ENCODE results near the gene OSBPL5.
"Not testable (repeated sequence)": the region's sequence is repeated elsewhere in the genome, so short reads cannot be mapped to it uniquely, and the experiment has no call there.

The OSBPL5 gene

GRCh38 chr11:3121931-3122774 is 43.0 kb downstream of the OSBPL5 start:
- Histone ChIP-seq H3K4me3 (no peak overlapping the region), H3K27me3 (no peaks in the 10 kb centered on the region), H3K27ac (peak overlapping the region; percentile 75 to 80), H3K36me3 (peaks cover 21 to 60% (median 55%) of the 10 kb centered on the region in 3 donors), H3K4me1 (peaks cover 5 to 41% (median 30%) of the 10 kb centered on the region in 4 donors), H3K9me3 (no peaks in the 10 kb centered on the region)
- DNase-seq, result peak; percentile 27 to 75
- TF ChIP-seq CTCF (IDR thresholded peaks at IDR 0.05), result no peak
- intact Hi-C loops (cut with DNase I; ENCODE audit: low total_unique reads), result loop anchor here (5.0 kb wide), 1 partner anchor 40 kb away; no protein-coding TSS in a partner anchor

- Histone ChIP-seq H3K27ac (no peak overlapping the region), H3K9me3 (no peaks in the 10 kb centered on the region), H3K27me3 (no peaks in the 10 kb centered on the region), H3K4me1 (peaks cover 5 to 37% (median 30%) of the 10 kb centered on the region in 4 donors), H3K36me3 (peaks cover 21 to 61% (median 48%) of the 10 kb centered on the region in 3 donors), H3K4me3 (no peak overlapping the region)
- TF ChIP-seq CTCF (IDR thresholded peaks at IDR 0.05), result no peak
- peak; percentile 17 to 60 for DNase-seq
- intact Hi-C loops (cut with DNase I; ENCODE audit: low total_unique reads), result loop anchor here (5.0 kb wide), 1 partner anchor 41 kb away; no protein-coding TSS in a partner anchor
Measured at GRCh38 chr11:3121416-3121815, 43.7 kb downstream of the OSBPL5 start.

- TF ChIP-seq CTCF (IDR thresholded peaks at IDR 0.05), result no peak
- no peak overlapping the region for H3K4me3 ChIP-seq
- H3K27ac ChIP-seq, result peak overlapping the region in 1 of 2 donors; percentile 24
- no peaks in the 10 kb centered on the region for H3K9me3 ChIP-seq
- H3K27me3 ChIP-seq, result no peaks in the 10 kb centered on the region
- peaks cover 5 to 37% (median 29%) of the 10 kb centered on the region in 4 donors for H3K4me1 ChIP-seq
- peaks cover 21 to 60% (median 40%) of the 10 kb centered on the region in 3 donors for H3K36me3 ChIP-seq
- peak; percentile 17 to 67 for DNase-seq
- intact Hi-C loops (cut with DNase I; ENCODE audit: low total_unique reads), result loop anchor here (5.0 kb wide), 1 partner anchor 42 kb away; no protein-coding TSS in a partner anchor
Measured at GRCh38 chr11:3120071-3120792, 44.9 kb downstream of the OSBPL5 start.

- Histone ChIP-seq H3K4me3 (no peak overlapping the region), H3K9me3 (no peaks in the 10 kb centered on the region), H3K27me3 (no peaks in the 10 kb centered on the region), H3K27ac (peak overlapping the region; percentile 2 to 24), H3K4me1 (peaks cover 5 to 36% (median 20%) of the 10 kb centered on the region in 4 donors), H3K36me3 (peaks cover 21 to 60% (median 40%) of the 10 kb centered on the region in 3 donors)
- DNase-seq, result peak; percentile 15 to 67
- no peak for TF ChIP-seq CTCF (IDR thresholded peaks at IDR 0.05)
- intact Hi-C loops (cut with DNase I; ENCODE audit: low total_unique reads), result no loop called here
Measured at GRCh38 chr11:3119141-3119821, 45.8 kb downstream of the OSBPL5 start.

GRCh38 chr11:3115321-3115720 is 49.8 kb downstream of the OSBPL5 start:
- no peak for TF ChIP-seq CTCF (IDR thresholded peaks at IDR 0.05)
- Histone ChIP-seq H3K27me3 (no peaks in the 10 kb centered on the region), H3K4me1 (peaks cover 0 to 19% (median 2%) of the 10 kb centered on the region in 4 donors), H3K9me3 (no peaks in the 10 kb centered on the region), H3K4me3 (no peak overlapping the region), H3K27ac (peak overlapping the region; percentile 50 to 52), H3K36me3 (peaks cover 16 to 45% (median 23%) of the 10 kb centered on the region in 3 donors)
- peak in 1 of 2 donors; percentile 2 for DNase-seq
- intact Hi-C loops (cut with DNase I; ENCODE audit: low total_unique reads), result no loop called here

GRCh38 chr11:3113661-3114060 is 51.4 kb downstream of the OSBPL5 start:
- H3K9me3 ChIP-seq; H3K27me3 ChIP-seq; DNase-seq; intact Hi-C loops (cut with DNase I; ENCODE audit: low total_unique reads); H3K4me3 ChIP-seq: not testable (repeated sequence)
- Histone ChIP-seq H3K4me1 (peaks cover 0 to 19% (median 2%) of the 10 kb centered on the region in 4 donors), H3K36me3 (peaks cover 4 to 45% (median 21%) of the 10 kb centered on the region in 3 donors), H3K27ac (peak overlapping the region in 1 of 2 donors; percentile 40)

Data from tibial artery (tissue), 4 donors.